ENCODE data around the gene GTF2A2.

- TF ChIP-seq CTCF (IDR thresholded peaks at IDR 0.05) (no peak), POLR2AphosphoS5 (IDR thresholded peaks at IDR 0.05) (no peak)
Observed at GRCh38 chr15:59678172-59678571, 20.9 kb upstream of the GTF2A2 start.
